ENCODE measurements around the gene THBS2.
"Not testable (repeated sequence)": the region's sequence is repeated elsewhere in the genome, so short reads cannot be mapped to it uniquely, and the experiment has no call there.

The THBS2 gene

DNA sequence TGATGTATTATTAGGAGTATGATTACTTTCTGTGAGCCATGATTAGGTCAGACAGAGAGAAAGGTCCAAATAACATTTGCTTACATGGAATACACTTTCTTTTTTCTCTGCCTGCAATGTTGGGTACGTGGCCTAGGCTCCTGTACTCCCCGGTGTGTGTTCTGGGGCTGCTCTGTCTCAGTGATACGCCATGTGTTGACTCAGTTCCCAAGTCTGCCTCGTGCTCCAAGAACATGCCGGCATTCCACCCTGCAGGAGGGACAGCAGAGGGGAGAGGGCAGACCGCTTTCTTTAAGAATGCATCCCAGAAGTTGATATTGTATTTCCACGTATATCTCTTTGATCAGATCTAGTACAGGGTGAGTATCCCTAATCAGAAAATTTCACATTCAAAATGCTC lies 33.3 kb upstream of the THBS2 start:
- no peak overlapping the region for H3K27ac Mint-ChIP-seq
- H3K36me3 Mint-ChIP-seq, result no peaks in the 10 kb centered on the region

GRCh38 chr6:169285165-169285564 lies 31.5 kb upstream of the THBS2 start:
- DNase-seq (ENCODE audit: low spot score in 2 of 2), result no peak

More for the DNA sequence above, 33.3 kb upstream of the THBS2 start:
- no peak overlapping the region for H3K4me3 Mint-ChIP-seq
- DNase-seq (ENCODE audit: low spot score in 2 of 2) (no peak), ATAC-seq (no peak)
- no peaks in the 10 kb centered on the region for H3K9me3 Mint-ChIP-seq
- H3K4me1 Mint-ChIP-seq, result no peaks in the 10 kb centered on the region

DNA sequence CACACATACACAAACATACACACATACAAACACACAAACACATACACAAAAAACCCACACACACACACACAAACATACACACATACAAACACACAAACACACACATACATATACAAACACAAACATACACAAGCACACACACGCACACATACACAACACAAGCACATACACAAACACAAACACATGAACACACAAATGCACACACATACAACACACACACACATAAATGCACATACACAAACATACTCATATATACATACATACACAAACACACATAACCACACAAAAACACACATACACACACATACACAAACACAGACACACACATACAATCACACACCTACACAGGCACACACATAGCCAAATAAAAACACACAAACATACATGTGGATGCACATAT lies 30.3 kb upstream of the THBS2 start:
- ATAC-seq (no peak), DNase-seq (ENCODE audit: low spot score in 2 of 2) (no peak)
- Mint-ChIP-seq H3K36me3 (no peaks in the 10 kb centered on the region), H3K4me3 (no peak overlapping the region), H3K27ac (no peak overlapping the region), H3K9me3 (no peaks in the 10 kb centered on the region), H3K4me1 (no peaks in the 10 kb centered on the region)

More at GRCh38 chr6:169285165-169285564, 31.5 kb upstream of the THBS2 start:
- H3K27ac Mint-ChIP-seq, result no peak overlapping the region
- ATAC-seq, result peak; percentile 20
- H3K4me1 Mint-ChIP-seq, result no peaks in the 10 kb centered on the region
- no peaks in the 10 kb centered on the region for H3K36me3 Mint-ChIP-seq
- H3K9me3 Mint-ChIP-seq, result no peaks in the 10 kb centered on the region
- H3K4me3 Mint-ChIP-seq, result no peak overlapping the region

GRCh38 chr6:169282043-169282442 lies 28.4 kb upstream of the THBS2 start:
- Mint-ChIP-seq H3K27ac (no peak overlapping the region), H3K4me1 (no peaks in the 10 kb centered on the region), H3K9me3 (no peaks in the 10 kb centered on the region), H3K4me3 (no peak overlapping the region), H3K36me3 (no peaks in the 10 kb centered on the region)
- DNase-seq (ENCODE audit: low spot score in 2 of 2) (no peak), ATAC-seq (no peak)

DNA sequence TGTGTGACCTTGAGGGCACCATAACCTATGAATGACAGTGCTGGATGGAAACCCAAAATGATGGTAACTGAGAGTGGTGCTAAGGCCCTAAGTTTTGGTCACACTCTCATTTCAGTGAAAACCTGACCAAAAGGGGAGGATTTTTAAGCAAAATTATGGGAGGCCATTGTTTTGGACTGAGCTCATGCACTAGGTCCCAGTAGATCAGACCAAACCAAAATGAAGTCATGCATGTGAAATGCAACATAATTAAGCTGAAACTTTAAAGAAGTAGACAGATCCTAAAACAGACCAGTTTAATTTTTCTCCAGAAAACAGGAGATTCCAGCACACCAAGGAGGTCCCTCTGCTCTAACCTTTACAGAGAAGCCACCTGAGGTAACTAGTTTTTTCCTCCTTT lies 24.0 kb upstream of the THBS2 start:
- H3K4me3 Mint-ChIP-seq, result no peak overlapping the region
- ATAC-seq, result no peak
- no peaks in the 10 kb centered on the region for H3K36me3 Mint-ChIP-seq
- no peaks in the 10 kb centered on the region for H3K9me3 Mint-ChIP-seq
- no peaks in the 10 kb centered on the region for H3K4me1 Mint-ChIP-seq
- DNase-seq (ENCODE audit: low spot score in 2 of 2), result no peak
- no peak overlapping the region for H3K27ac Mint-ChIP-seq

DNA sequence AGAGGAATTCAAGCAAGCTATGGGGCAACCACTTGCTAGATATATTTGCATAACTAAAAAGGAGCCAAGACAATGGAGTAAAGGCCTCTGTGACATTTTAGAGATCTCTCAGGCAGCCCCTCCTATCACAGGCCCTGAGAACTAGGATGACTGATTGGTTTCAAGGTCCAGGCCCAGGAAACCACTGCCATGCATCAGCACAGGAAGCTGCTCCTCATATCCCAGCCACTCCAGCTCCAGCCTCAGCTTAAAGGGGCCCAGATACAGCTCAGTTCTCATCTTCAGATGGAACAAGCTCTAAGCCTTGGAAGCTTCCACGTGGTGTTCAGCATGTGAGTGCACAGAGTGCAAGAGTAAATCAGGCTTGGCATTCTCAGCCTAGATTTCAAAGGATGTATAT lies 21.1 kb upstream of the THBS2 start:
- DNase-seq (ENCODE audit: low spot score in 2 of 2) (no peak), ATAC-seq (no peak)
- no peaks in the 10 kb centered on the region for H3K4me1 Mint-ChIP-seq
- H3K36me3 Mint-ChIP-seq, result no peaks in the 10 kb centered on the region
- no peaks in the 10 kb centered on the region for H3K9me3 Mint-ChIP-seq
- H3K4me3 Mint-ChIP-seq, result no peak overlapping the region
- no peak overlapping the region for H3K27ac Mint-ChIP-seq

- DNase-seq (ENCODE audit: low spot score in 2 of 2), result no peak
- no peak overlapping the region for H3K4me3 Mint-ChIP-seq
- no peak for ATAC-seq
Measured at GRCh38 chr6:169273511-169273910, 19.9 kb upstream of the THBS2 start.

DNA sequence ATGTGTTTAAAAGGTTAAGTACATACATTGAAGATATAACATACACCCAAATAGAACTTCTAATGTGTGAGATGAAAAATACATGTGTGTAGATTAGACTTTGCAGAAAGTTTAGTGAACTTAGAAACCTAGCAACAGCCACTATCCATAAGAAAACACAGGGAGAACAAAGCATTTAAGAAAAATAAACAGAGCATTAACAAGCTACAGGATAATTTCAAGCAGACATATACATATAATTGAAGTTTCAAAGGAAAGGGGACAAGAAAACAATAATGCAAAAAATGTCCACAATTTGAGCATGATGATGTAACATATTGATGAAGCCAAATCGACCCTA lies 18.2 kb upstream of the THBS2 start:
- Mint-ChIP-seq H3K9me3 (no peaks in the 10 kb centered on the region), H3K4me3 (no peak overlapping the region), H3K4me1 (no peaks in the 10 kb centered on the region), H3K36me3 (no peaks in the 10 kb centered on the region), H3K27ac (no peak overlapping the region)
- no peak for DNase-seq (ENCODE audit: low spot score in 2 of 2)
- ATAC-seq, result no peak

More at GRCh38 chr6:169273511-169273910, 19.9 kb upstream of the THBS2 start:
- no peaks in the 10 kb centered on the region for H3K9me3 Mint-ChIP-seq
- H3K36me3 Mint-ChIP-seq, result no peaks in the 10 kb centered on the region
- H3K27ac Mint-ChIP-seq, result no peak overlapping the region
- H3K4me1 Mint-ChIP-seq, result no peaks in the 10 kb centered on the region

GRCh38 chr6:169271158-169271876 lies 17.7 kb upstream of the THBS2 start:
- no peaks in the 10 kb centered on the region for H3K36me3 Mint-ChIP-seq
- ATAC-seq (no peak), DNase-seq (ENCODE audit: low spot score in 2 of 2) (no peak)
- no peaks in the 10 kb centered on the region for H3K4me1 Mint-ChIP-seq
- H3K4me3 Mint-ChIP-seq, result no peak overlapping the region
- H3K27ac Mint-ChIP-seq, result no peak overlapping the region
- H3K9me3 Mint-ChIP-seq, result no peaks in the 10 kb centered on the region

DNA sequence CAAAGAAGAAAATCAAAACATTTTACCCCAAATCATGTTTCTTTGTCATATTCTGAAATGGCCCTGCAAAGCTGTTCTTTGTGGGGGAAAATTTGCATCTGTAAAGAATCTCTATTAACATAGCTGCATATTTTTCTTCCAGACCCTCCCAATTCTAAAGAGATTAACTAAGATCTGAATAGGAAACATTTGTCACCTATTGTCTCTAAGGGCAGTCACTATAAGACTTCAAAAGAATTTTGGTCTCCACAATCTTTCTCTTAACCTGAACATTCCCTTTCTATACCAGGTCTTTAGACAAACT lies 16.4 kb upstream of the THBS2 start:
- DNase-seq (ENCODE audit: low spot score in 2 of 2); H3K9me3 Mint-ChIP-seq; H3K27ac Mint-ChIP-seq; ATAC-seq; H3K36me3 Mint-ChIP-seq; H3K4me1 Mint-ChIP-seq; H3K4me3 Mint-ChIP-seq: not testable (repeated sequence)

DNA sequence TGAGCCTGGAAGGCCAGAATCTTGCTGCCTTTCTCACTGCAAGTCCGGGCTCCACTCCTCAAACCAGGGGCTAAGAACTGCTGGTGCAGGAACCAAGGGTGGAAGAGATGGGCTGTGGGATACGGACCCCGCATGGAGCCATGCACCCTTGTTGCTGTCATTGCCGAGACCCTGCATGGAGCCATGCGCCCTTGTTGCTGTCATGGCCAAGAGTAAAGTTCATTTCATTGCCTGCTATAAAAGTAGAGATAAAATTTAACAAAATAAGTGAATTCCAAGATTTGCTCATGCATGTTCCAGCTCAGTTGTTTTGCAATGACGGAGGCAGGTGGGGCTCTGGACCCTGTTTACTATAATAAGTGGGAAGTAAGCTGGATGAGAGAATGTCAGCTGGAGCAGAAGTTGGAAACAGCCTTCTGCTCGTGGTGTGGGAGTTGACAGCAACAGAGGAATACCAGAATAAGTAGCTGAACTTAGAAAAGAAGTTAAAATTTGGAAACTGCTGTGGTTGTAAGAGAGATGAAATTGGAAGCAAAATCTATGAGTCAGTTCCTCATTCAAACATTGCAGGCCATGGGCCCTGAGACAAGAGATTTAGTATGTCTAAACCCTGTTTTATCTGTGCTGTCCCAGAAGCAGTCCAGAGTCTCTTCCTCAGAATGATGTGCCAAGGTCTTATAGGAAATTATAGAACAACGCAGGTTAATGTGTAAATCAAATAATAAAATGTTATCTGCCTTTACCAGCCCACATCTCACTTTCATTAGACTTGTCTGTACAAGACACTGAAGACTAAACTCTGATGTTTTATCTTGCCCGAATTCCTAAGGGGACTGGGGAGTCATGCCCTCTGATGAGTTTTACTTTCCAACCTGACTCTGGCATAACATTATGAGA lies 15.8 kb upstream of the THBS2 start:
- H3K27ac Mint-ChIP-seq, result no peak overlapping the region
- no peaks in the 10 kb centered on the region for H3K4me1 Mint-ChIP-seq
- no peaks in the 10 kb centered on the region for H3K9me3 Mint-ChIP-seq
- ATAC-seq (no peak), DNase-seq (ENCODE audit: low spot score in 2 of 2) (no peak)
- H3K36me3 Mint-ChIP-seq, result no peaks in the 10 kb centered on the region
- no peak overlapping the region for H3K4me3 Mint-ChIP-seq

GRCh38 chr6:169268276-169268675 lies 14.6 kb upstream of the THBS2 start:
- H3K4me3 Mint-ChIP-seq, result no peak overlapping the region
- H3K27ac Mint-ChIP-seq, result no peak overlapping the region
- no peaks in the 10 kb centered on the region for H3K4me1 Mint-ChIP-seq
- H3K9me3 Mint-ChIP-seq, result no peaks in the 10 kb centered on the region
- ATAC-seq, result no peak
- no peaks in the 10 kb centered on the region for H3K36me3 Mint-ChIP-seq
- no peak for DNase-seq (ENCODE audit: low spot score in 2 of 2)

- DNase-seq (ENCODE audit: low spot score in 2 of 2) (no peak), ATAC-seq (no peak)
- Mint-ChIP-seq H3K4me3 (no peak overlapping the region), H3K36me3 (no peaks in the 10 kb centered on the region), H3K4me1 (no peaks in the 10 kb centered on the region), H3K9me3 (no peaks in the 10 kb centered on the region), H3K27ac (no peak overlapping the region)
Measured at GRCh38 chr6:169266746-169267591, 13.3 kb upstream of the THBS2 start.

- DNase-seq (ENCODE audit: low spot score in 2 of 2) (no peak), ATAC-seq (no peak)
- no peak overlapping the region for H3K4me3 Mint-ChIP-seq
- H3K36me3 Mint-ChIP-seq, result no peaks in the 10 kb centered on the region
- H3K9me3 Mint-ChIP-seq, result no peaks in the 10 kb centered on the region
- H3K4me1 Mint-ChIP-seq, result no peaks in the 10 kb centered on the region
- no peak overlapping the region for H3K27ac Mint-ChIP-seq
Measured at GRCh38 chr6:169266261-169266660, 12.6 kb upstream of the THBS2 start.

DNA sequence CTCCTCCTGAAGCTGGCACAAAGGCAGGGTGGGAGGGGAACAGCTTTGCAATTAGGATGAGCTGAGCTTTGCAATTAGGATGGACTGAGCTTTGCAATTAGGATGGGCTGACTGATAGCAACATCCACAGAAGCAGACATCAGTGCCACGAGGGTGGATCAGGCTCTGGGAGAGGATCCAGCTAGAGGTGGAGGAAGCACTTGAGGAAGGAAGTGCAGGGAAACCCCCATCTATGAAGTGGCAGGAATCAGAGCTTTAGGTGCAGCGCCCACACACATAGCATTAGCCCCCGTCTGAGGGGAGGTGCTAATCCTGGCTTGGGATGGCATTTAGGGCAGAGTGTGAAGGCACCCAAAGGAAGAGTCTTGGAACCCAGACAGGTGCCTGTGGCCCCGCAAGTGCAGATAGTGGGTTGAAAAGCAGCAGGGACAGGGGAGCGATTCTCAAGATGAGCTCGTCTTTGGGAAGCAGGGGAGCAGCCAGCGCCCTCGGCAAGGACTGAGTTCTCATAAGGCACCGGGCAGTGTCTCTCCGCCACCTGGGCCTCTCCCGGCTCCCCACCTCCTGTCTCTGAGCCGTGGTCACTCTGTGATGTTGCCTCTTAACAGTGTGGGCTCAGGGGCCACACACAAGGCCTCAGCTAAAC lies 12.0 kb upstream of the THBS2 start:
- Mint-ChIP-seq H3K4me3 (no peak overlapping the region), H3K4me1 (no peaks in the 10 kb centered on the region), H3K36me3 (no peaks in the 10 kb centered on the region), H3K9me3 (no peaks in the 10 kb centered on the region), H3K27ac (no peak overlapping the region)
- DNase-seq (ENCODE audit: low spot score in 2 of 2) (no peak), ATAC-seq (peak; percentile 16)

Measured in stimulated activated effector memory CD8-positive, alpha-beta T cell treated with anti-CD3 and anti-CD28 coated beads, Interleukin-12 subunit alpha, Interleukin-12 subunit beta, amount 100 ng/mL, for 72 hours (primary cell).